HL-60 (cell line): ENCODE results near the gene FANCC.
"Not testable (repeated sequence)": the region's sequence is repeated elsewhere in the genome, so short reads cannot be mapped to it uniquely, and the experiment has no call there.

Source experiments
- CTCF ChIP-seq: IDR thresholded peaks from one replicate; pipeline ENCODE4 v1.5.1; 2011; ENCODE audit warnings: low read length, control low read depth, inconsistent platforms; ENCODE audit not compliant: insufficient read depth
- GABPA ChIP-seq: IDR thresholded peaks from 2 replicates; pipeline ENCODE4 v1.6.1; 2012; ENCODE audit warnings: low read depth
- POLR2AphosphoS5 ChIP-seq: IDR thresholded peaks from 2 replicates; pipeline ENCODE4 v1.6.1; 2012; ENCODE audit warnings: low read depth
- REST ChIP-seq: IDR thresholded peaks from 2 replicates; pipeline ENCODE4 v1.6.1; 2012; ENCODE audit warnings: low read depth; ENCODE audit not compliant: insufficient replicate concordance
- SPI1 ChIP-seq: IDR thresholded peaks from 2 replicates; pipeline ENCODE4 v1.6.1; 2012; ENCODE audit warnings: low read depth, mild to moderate bottlenecking, borderline replicate concordance

- not testable (repeated sequence) for TF ChIP-seq GABPA, POLR2AphosphoS5, CTCF, SPI1, REST
Measured at GRCh38 chr9:95203019-95203418, 114.5 kb downstream of the FANCC start.
